Prostate gland (tissue), 2 donors: Measurements from ENCODE around the gene STX1A.

Experiments
- CTCF ChIP-seq, 4 experiments: fragments of 200-600 bp in 2 of 4; fragments of 450-650 bp in 2 of 4; sonication (generic) in 2 of 4; IDR thresholded peaks; 1 replicate in 3 of 4; 2 replicates in 1 of 4; pipeline ENCODE4 v1.5.1; 2016 to 2019; ENCODE audit warnings: antibody characterized with exemption in 4 of 4, mild to moderate bottlenecking in 2 of 4, moderate library complexity in 2 of 4
- POLR2A ChIP-seq: fragments of 450-650 bp; IDR thresholded peaks from one replicate; pipeline ENCODE4 v1.6.1; 2016; ENCODE audit warnings: antibody characterized with exemption, mild to moderate bottlenecking

- no peak for TF ChIP-seq CTCF (IDR thresholded peaks at IDR 0.05)
- TF ChIP-seq POLR2A, result no peak
These were observed 20.7 kb upstream of the STX1A start for GRCh38 chr7:73740212-73740611.
